ENCODE results near the gene GUCA1C. TPM values are rescaled to one million over a fixed set of nuclear protein-coding genes. Genes with fewer than 3 reads are reported as not detected.

The GUCA1C gene
- total and polyA plus RNA-seq, 8 donors, result not detected

DNA sequence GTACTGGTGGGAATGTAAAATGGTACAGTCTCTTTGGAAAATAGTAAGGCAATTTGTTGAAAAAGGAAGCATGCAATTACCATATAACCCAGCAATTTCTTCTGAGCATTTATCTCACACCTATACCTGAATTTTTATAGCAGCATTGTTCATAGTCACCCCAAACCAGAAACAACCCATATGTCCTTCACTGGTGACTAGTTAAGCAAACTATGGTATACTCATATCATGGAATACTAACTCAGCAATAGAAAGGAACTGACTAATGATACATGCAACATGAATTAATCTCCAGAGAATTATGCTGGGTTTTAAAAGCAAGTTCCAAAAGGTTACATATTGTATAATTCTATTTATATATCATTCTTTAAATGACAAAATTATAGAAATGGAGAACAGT lies 70.9 kb downstream of the GUCA1C start:
- Histone ChIP-seq H3K4me3 (no peak overlapping the region), H3K9me3 (no peaks in the 10 kb centered on the region), H3K4me1 (no peaks in the 10 kb centered on the region), H3K36me3 (no peaks in the 10 kb centered on the region), H3K27me3 (no peaks in the 10 kb centered on the region), H3K27ac (no peak overlapping the region)
- no peak for ATAC-seq
- intact Hi-C loops (cut with DNase I), result no loop called here
- DNase-seq, result no peak
- TF ChIP-seq, protein P1, sequence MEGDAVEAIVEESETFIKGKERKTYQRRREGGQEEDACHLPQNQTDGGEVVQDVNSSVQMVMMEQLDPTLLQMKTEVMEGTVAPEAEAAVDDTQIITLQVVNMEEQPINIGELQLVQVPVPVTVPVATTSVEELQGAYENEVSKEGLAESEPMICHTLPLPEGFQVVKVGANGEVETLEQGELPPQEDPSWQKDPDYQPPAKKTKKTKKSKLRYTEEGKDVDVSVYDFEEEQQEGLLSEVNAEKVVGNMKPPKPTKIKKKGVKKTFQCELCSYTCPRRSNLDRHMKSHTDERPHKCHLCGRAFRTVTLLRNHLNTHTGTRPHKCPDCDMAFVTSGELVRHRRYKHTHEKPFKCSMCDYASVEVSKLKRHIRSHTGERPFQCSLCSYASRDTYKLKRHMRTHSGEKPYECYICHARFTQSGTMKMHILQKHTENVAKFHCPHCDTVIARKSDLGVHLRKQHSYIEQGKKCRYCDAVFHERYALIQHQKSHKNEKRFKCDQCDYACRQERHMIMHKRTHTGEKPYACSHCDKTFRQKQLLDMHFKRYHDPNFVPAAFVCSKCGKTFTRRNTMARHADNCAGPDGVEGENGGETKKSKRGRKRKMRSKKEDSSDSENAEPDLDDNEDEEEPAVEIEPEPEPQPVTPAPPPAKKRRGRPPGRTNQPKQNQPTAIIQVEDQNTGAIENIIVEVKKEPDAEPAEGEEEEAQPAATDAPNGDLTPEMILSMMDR (IDR thresholded peaks at IDR 0.05), result no peak

DNA sequence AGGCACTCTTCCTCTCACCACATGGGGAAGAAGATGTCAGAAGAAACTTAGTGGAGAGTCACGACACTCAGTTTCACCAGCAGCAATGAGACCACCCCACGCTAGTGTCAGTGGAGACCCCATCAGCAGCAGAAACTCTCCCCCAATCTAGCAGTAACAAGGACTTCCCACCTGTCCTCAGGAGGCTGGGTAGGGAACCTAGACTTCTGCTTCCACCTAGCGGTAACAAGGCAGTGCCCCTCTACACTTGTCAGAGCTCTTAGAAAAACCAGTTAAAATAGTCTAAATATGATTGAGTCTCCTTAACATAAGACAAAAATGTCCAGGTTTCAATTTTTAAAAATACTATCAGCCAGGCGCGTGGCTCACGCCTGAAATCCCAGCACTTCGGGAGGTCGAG lies 73.8 kb downstream of the GUCA1C start:
- Histone ChIP-seq H3K27me3 (no peaks in the 10 kb centered on the region), H3K9me3 (no peaks in the 10 kb centered on the region), H3K36me3 (no peaks in the 10 kb centered on the region), H3K4me1 (no peaks in the 10 kb centered on the region), H3K27ac (no peak overlapping the region), H3K4me3 (no peak overlapping the region)
- no peak for DNase-seq
- no peak for ATAC-seq
- intact Hi-C loops (cut with DNase I), result no loop called here
- TF ChIP-seq, protein P1 (IDR thresholded peaks at IDR 0.05), result no peak

DNA sequence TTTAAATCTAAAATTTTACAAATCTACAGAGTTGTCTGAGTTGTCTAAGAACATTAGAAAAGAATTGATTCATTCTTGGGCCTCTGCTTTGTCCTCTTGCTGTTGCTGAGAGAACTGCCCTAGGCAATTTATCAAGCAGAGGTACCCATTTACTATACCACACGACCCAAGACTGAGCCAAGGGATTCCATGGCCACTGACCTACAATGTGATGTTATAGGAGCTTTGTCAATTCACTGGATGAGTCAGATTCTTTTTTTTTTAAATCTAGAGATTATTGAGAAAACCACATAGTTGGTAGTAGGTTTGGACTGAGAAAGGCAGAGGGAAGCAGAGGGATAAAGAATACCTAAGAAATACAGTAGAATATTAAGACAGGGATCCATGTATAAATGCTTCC lies 75.8 kb downstream of the GUCA1C start:
- Histone ChIP-seq H3K27me3 (no peaks in the 10 kb centered on the region), H3K4me3 (no peak overlapping the region), H3K27ac (no peak overlapping the region), H3K9me3 (no peaks in the 10 kb centered on the region), H3K4me1 (no peaks in the 10 kb centered on the region), H3K36me3 (no peaks in the 10 kb centered on the region)
- TF ChIP-seq, protein P1 (IDR thresholded peaks at IDR 0.05), result no peak
- intact Hi-C loops (cut with DNase I), result no loop called here
- DNase-seq, result no peak
- ATAC-seq, result no peak

DNA sequence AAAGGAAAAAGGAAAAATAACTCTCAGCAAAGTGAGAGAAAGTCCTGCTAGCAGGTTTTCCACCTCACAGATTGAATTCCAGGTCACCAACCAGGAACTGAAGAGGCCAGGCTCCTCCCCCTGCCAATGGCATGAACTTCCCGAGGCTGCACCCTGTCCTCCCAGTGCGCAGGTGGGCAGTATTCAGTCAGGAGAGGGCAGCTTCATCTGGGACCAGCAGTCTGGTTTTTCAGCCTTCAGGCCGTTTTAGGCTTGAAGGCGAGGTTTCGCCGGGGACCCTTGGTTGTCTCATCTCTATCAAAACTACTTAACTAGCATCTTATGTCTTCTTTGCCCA lies 89.9 kb downstream of the GUCA1C start:
- ATAC-seq (no peak), DNase-seq (no peak)
- Histone ChIP-seq H3K9me3 (peaks cover 0 to 8% of the 10 kb centered on the region in 2 donors), H3K27ac (no peak overlapping the region), H3K27me3 (no peaks in the 10 kb centered on the region), H3K36me3 (no peaks in the 10 kb centered on the region), H3K4me1 (no peaks in the 10 kb centered on the region), H3K4me3 (no peak overlapping the region)
- intact Hi-C loops (cut with DNase I), result no loop called here
- TF ChIP-seq, protein P1 (IDR thresholded peaks at IDR 0.05), result no peak

DNA sequence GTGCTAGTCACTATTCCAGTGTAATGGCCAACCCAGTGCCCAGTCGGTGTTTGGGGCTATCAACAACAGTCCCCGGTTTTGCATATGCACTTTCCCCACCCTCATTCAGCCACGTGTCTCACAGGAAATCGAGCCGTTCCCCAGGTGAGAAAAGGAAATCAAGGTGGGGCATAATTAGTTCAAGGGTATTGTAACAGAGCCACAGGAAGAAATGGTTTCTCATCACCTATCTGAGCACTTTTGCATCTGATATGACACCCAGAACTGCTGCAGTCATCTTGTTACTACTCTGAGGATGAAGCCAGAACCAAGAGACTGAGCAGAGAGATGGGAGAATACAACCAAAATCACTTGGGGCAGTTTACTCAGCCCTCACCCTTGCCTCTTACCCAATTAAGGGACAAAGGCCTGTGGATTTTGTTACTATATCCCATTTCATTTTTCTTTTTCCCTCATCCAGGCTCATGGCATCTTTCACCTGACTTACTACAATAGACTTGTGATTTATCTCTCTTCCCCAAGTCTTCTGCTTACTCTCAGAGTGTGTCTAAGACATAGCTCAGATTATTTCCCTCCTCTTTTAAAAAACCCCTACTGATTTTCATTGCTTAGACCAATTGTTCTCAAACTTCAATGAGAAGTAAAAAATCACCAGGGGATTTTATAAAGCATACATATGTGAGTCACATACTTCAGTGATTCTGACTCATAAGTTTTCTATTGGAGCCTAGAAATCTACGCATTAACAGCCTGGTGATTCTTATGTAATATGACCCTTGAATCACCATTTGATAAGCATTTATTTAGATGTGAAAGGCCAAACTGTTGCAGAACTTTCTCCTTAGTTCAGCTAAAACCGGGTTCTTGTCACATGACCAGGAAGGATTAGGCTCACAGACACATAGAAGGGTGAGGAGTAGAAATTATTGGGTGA lies 90.5 kb downstream of the GUCA1C start:
- H3K4me1 ChIP-seq, result no peaks in the 10 kb centered on the region
- H3K9me3 ChIP-seq, result peaks cover 0 to 8% of the 10 kb centered on the region in 2 donors
- ATAC-seq, result peak; percentile 52
- H3K4me3 ChIP-seq, result no peak overlapping the region
- DNase-seq, result no peak
- H3K36me3 ChIP-seq, result no peaks in the 10 kb centered on the region
- TF ChIP-seq, protein P1 (IDR thresholded peaks at IDR 0.05), result no peak
- H3K27me3 ChIP-seq, result no peaks in the 10 kb centered on the region
- intact Hi-C loops (cut with DNase I), result no loop called here
- H3K27ac ChIP-seq, result no peak overlapping the region

Data from left lung (tissue), 10 donors.